ENCODE measurements around the gene DPY19L3.

DNA sequence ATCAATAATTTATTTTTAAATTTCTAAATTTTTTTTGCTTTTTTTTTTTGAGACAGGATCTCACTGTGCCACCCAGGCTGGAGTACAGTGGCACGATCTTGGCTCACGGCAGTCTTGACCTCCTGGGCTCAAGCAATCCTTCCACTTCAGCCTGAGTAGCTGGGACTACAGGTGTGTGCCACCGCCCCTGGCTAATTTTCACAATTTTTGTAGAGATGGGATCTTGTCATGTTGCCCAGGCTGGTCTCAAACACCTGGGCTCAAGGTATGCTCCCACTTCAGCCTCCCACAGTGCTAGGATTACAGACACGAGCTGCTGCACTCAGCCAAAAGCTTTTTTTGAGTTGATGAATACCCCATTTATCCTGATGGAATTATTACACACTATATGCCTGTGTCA, 50.8 kb downstream of the DPY19L3 start:
- TF ChIP-seq, protein P1, sequence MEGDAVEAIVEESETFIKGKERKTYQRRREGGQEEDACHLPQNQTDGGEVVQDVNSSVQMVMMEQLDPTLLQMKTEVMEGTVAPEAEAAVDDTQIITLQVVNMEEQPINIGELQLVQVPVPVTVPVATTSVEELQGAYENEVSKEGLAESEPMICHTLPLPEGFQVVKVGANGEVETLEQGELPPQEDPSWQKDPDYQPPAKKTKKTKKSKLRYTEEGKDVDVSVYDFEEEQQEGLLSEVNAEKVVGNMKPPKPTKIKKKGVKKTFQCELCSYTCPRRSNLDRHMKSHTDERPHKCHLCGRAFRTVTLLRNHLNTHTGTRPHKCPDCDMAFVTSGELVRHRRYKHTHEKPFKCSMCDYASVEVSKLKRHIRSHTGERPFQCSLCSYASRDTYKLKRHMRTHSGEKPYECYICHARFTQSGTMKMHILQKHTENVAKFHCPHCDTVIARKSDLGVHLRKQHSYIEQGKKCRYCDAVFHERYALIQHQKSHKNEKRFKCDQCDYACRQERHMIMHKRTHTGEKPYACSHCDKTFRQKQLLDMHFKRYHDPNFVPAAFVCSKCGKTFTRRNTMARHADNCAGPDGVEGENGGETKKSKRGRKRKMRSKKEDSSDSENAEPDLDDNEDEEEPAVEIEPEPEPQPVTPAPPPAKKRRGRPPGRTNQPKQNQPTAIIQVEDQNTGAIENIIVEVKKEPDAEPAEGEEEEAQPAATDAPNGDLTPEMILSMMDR (IDR thresholded peaks at IDR 0.05 in 4 of 5, conservative IDR thresholded peaks at IDR 0.05 in 1 of 5), result no peak
- no peak for TF ChIP-seq POLR2A (IDR thresholded peaks at IDR 0.05)
